SK-MEL-5 (cell line): ENCODE data around the gene L1CAM. TPM values are rescaled to one million over a fixed set of nuclear protein-coding genes. Genes with fewer than 3 reads are reported as not detected.

Source experiments
- DNase-seq: peaks from one replicate; pipeline ENCODE4 v3.0.0-alpha.2; 2016; ENCODE audit warnings: low read depth, low spot score
- in situ Hi-C: cut with HindIII; loops from 2 replicates; pipeline ENCODE4 v1.10.0; 2016; ENCODE audit warnings: low sequenced_read_pairs, high pct_unique_total_duplicates, low pct_unique_long_range_greater_than_20kb
- total RNA-seq: library from RNA; depleted of rRNA; stranded (reverse); fragments of >200 nt; shearing (Covaris generic); gene quantifications from 2 replicates; pipeline ENCODE4 v1.2.3, GENCODE V29; 2014

Gene L1CAM
- total RNA-seq, 1 experiment from 2014 or later, result 58.4 TPM

DNA sequence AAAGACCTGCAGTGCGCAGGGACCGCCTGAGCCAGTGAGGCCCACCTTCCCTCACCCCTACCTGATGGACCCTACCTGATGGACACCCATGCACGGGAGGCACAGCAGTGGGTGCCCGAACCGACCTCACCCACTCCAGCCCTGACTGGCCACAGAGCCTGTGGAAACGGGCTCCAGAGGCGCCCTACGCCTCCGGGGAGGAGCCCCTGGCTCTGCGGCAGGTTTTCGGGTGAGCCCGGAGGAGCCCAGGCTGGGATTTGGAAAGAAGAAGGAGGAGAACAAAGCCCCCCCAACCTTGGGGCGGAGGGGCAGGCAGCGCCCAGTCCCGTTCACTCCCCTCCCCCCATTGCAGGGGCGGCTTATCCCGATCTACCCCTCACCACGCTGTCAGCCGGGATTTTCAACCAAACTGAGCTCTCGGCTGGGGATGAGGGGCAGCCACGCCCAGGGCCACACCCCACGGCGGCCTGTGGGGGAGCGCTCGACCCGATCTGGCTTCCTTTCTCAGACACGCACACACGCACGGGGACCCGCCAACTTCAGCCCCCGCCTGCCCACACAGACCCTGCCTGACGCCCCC is 675 bp downstream of the L1CAM start:
- in situ Hi-C loops, result no loop called here
- DNase-seq, result no peak

DNA sequence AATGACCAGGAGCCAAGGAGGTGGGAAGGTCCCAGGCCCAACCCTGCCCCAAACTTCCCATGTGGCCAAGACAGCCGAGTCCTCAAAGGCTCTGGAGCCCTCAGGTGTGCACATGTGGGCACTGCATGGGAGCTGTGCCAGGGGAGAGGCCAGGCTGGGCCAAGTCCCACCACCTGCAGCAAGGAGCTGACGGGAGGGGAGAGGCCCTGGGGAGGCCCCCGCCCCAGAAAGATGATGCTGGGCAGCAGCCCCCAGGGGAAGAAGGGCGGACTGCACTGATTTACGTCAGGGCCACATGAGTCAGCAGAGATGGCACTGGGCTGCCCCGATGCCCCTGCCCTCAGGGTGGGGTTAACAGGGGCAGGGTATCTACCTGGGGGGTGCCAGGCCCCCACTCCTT is 1.4 kb downstream of the L1CAM start:
- in situ Hi-C loops, result no loop called here
- no peak for DNase-seq

DNA sequence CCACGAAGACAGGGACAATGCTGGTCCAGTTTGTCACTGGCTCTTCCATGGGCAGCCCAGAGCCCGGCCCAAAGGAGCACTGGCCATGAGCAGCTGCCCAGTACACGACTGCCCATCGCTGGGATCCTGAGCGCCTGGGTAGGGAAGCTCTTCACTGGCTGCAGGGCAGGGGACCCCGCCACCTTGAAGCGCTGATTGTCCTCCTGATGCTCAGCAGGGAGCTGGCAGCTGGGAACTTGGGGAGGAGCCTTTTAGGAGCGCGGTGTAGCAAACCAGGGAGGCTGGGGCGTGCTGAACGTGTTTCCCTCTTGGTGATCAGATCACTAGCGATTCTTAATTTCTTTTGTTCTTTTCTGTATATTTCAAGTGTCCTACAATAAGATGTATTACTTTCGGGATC is 1.8 kb downstream of the L1CAM start:
- in situ Hi-C loops, result no loop called here
- DNase-seq, result no peak

DNA sequence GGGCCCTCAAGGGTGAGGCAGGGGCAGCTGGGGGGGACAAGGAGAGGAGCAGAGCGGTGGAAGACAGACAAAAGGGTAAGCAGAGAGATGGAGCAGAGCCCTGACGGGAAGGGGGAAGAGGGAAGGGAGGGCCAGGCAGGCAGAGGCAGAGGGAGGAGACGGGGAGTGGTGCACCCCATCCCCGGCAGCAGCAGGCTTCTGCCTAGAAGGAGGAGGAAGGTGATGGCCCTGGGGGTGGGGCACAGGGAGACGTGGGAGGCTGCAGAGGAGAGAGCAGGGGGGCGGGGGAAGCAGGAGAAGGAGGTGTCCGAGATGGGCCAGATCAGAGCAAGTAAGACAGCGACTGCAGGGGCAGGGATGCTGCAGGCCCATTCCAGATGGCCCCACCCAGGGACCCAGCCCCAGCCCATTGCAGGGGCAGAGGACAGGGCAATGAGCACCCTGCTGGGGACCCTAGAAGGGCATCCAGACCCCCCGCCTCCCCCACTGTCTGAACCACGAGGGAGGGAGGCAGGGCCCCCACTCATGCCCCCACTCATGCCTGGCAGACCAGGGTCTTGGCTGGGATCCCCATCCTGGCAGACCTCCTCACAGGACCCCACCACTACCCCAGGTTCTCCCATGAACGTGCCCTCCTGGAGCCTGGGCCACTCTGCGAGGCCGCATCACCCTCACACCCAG is 2.7 kb downstream of the L1CAM start:
- no peak for DNase-seq
- in situ Hi-C loops, result no loop called here

DNA sequence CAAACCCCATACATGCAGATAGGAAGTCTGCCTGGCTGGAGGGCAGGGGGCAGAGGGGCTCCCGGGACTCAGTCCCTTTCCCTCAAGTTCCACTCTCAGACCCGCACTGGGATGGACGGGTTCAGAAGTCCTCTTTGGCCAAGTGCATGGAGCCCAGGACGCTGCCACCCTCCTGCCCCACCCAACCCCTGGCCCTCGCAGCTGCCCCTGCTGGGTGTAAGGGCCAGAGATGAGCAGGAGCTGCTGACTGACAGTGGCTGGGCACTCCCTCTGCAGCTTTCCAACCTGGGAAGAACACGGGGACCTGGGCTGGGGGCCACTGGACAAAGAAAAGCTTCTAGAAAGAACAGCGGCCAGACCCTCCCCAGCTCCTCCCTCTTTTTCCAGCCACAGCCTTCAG is 3.4 kb downstream of the L1CAM start:
- in situ Hi-C loops, result no loop called here
- no peak for DNase-seq

DNA sequence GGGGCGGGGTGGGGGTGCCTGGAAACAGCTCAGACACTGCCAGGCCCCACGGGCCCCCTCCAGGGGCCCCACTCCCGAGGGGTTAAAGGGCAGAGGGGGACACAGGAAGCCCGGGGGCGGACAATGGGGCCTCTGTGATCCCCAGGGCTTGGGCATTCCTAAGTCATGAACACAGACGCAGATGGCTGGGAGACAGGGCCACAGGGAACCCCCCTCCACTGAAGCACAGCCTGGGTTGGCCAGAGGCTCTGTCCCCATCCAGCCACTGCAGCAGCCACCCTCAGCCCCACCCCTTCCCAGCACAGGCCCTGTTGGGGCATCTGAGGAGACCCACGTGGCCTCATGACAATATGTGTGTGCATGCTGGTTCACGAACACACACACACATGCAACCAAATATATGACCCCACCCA is 3.9 kb downstream of the L1CAM start:
- in situ Hi-C loops, result no loop called here
- no peak for DNase-seq

DNA sequence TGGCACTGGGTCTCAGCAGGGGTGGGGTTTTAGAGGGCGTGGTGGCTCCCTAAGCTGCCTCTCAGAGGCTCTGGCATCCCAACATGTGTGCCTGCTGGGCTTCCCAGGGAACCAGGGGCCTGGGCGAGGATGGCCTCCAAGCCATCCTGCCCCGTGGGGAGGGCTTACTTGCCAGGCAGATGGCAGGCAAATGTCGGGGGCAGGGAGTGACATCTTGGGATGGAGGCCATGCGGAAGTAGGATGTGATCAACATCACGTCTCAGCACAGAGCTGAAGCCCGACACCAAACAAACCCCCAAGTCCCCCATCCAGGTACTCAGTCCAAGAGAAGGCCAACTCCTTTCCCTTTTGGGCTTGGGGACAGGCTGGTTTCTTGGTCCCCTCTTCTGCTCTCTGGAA is 4.7 kb downstream of the L1CAM start:
- in situ Hi-C loops, result no loop called here
- DNase-seq, result no peak

DNA sequence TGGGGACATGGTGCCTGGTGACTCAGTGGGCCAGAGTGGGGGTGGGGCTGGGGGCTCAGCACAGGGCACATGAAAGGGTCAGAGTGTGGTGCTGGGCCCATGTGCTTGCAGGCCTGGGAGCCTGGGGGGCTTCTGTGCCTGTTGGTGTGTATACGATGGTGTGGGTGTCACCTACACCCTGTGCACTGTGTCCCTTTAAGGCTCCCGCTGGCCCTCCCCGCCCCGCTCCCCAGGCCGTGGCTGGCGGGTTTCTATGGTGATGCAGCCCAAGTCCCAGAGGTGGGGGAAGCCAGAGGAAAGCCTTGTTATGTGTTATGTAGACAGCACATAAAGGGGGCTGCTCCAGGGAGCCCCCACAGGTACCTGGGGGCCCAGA is 5.5 kb downstream of the L1CAM start:
- in situ Hi-C loops, result no loop called here
- no peak for DNase-seq

DNA sequence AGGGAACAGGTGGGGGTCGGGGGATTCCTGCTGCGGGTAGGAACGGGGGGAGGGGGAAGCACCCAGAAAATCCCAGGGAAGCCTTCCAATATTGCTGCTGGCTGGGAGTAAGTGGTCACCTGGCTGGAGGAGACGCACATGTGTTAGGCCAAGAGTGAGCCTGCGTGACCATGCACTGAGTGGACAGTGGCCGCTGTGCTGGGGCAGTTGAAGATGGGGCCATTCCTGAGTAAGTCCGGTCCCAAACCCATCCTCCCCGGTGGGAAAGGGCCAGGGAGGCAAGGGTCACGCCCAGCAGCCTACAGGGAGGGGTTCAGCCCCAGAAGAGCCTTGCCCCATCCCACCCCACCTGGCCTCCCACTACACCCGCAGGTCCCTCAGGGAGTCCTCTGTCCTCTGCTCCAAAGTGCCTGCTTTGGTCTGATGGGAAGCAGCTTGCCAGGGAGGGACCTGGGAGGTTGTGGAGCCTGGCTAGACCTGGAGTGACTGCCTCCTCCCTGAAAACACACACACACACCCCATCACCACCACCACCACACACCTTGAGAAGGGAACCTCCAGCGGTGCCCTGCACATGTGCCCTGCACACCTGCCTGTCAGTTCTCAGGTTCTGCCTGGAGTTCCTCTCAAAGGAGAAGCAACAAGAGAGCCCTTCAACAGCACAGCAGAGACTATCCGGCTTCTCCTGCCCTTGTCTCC is 6.1 kb downstream of the L1CAM start:
- in situ Hi-C loops, result no loop called here
- DNase-seq, result no peak

DNA sequence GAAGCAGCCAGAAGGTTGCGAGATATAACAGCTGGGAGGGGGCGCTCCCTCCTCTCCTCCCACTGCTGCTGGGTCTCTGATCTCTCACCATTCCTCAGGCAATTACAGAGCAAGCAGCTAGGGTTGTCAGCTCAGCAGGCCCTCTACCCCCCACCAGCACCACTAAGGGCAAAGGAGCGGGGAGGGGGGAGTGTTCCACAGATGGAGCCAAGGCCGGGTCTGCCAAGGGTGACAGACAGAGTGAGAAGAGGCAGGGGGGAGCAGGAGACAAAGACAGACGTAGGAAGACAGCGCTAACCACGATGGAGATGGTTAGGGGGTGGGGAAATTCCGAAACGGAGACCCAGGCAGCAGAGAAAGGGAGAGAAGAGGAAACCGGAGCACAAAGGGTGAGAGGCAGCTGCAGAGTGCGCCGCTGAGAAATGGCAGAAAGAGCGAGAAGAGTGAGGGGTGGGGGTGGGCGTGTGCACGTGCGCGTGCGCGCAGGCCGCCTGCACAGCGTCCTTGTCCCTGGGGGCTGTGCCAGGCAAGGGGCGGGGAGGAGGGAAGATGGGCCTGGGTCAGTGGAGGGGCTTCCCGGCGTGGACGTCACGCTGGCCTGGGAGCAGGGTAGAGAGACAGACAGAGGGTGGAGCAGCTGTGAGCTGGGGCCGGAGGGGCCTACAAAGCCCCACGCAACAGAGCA is 6.9 kb downstream of the L1CAM start:
- in situ Hi-C loops, result no loop called here
- DNase-seq, result no peak

DNA sequence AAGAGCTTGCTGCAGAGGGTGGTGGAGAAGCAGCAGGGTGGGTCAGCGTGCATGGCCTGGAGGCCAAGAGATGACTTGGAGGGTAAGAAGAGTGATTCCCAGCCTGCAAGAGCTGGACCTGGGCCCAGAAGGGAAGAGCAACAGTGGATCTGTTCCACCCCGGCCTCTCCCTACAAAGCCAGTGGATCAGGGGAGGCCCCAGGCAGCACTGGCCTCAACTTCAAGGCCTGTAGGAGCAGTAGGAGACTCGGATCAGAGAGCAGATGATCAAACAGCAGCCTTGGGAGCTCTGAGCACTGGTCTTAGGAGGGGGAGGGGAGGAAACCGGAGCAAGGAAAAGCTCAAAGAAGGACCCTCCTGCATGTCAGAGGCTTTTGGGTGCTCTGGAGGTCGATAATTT is 7.6 kb downstream of the L1CAM start:
- in situ Hi-C loops, result no loop called here
- DNase-seq, result no peak

DNA sequence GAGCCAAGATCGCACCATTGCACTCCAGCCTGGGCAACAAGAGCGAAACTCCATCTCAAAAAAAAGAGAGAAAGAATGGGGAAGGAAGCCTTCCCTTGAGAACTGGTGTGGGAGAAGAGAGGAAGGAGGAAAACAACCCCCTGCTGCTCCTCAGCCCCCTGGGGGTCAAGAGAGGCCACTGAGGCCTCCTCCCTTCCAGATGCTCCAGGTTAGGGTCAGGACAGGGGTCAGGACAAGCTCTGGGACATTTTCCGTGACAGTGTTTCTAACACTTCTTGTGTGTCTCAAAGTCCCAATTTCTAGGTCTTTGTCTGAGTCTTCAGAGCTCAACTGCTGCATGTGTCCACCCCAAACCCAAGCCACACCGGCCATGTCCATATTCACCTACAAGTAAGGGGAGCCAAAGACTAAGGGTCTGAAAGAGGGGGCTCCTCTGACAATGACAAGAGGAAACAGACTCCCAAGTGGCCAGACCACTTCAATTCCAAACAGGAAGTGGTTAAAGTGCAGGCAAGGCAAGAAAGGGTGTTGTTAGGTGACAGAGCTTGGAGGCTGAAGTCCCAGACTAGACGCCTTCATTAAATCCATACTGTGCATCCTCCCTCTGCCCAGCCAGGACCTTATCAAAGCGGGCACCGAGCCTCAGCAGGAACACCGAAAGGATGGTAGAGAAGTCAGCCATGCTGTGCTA is 8.3 kb downstream of the L1CAM start:
- in situ Hi-C loops, result no loop called here
- no peak for DNase-seq

DNA sequence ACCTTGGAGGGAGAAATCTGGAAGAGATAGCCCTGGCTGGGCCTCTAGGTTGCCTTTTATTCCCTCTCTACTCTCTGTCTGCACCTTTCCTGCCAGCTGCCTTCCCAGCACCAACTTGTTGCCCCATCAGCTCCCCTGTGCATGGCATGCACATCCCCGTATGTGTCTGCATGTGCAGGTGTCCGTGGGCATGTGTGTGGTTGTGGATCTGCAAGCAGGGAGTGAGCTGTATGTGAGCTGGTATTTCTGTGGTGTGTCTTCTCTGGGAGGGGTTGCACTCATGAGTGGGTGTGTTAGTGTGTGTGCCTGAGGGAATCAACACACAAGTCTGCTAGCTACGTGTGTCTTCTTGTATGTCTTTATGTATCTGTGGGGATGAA is 9.9 kb downstream of the L1CAM start:
- in situ Hi-C loops, result no loop called here

DNA sequence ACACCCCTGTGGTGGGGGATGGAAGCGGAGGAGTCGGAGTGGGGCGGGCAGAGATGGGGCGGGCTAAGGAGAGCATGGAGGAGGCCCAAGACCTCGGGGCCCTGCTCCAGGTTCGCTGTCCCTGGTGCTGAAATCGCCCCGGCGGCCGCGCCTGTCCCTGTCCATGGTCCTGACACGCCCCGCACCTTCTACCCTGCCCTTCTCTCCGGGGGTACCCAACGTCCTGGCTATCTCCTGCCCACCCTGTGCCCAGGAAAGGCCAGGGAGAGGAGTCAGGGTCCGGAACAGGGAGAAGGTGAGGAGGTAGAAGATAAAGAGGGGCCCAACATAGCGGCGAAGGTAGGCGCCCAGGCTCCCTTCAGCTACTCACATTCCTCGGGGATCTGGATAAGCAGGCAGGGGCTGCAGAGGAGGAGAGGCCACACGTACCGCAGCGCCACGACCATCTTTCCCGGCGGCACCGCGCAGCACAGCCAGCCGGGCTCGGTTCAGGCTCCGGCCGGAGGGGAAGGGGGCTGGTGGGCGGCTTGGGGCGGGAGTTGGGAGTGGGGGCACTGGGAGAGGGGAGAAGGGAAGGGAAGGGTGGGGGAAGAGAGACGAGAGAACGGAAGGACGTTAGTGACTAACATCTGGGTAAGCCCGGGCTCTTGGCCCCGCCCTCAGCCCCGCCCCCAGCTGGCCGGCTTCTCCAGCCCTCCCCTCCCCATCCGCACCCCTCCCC is 10.4 kb downstream of the L1CAM start:
- DNase-seq, result no peak
- in situ Hi-C loops, result no loop called here

More for the DNA sequence above, 9.9 kb downstream of the L1CAM start:
- no peak for DNase-seq

DNA sequence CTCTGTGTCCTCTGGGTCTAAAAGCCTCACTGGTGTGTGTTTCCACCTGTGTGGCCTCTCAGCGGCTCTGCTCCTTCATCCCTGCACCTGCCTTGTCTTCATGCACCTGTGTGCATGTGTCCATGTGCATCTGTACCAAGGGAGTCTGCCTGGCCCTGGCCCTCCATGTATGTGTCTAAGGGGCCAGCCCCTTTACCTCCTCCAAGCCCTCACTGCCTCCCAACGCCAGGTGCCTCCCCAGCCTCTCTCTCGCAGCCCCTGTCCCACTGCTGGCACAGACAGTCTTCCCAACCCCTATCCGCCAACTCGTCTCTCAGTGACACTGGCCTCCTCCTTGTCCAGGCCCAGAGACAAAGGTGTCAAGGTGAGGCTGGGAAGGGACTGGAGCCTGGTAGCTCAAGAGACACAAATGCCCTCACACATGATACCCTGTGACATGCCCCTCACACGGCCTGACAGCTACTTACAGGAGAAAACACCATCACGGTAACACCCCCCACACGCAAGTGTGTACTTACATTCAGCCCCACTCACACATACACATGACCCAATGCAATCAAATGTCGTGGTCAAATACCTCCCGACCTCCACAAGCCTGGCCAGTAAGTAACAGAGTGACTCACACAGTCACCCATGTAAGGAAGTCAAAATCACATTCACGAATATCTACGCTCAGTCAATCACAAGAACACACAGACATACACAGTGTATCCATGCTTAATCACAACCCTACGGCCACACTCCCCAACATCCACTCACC is 11.4 kb downstream of the L1CAM start:
- in situ Hi-C loops, result no loop called here
- no peak for DNase-seq

DNA sequence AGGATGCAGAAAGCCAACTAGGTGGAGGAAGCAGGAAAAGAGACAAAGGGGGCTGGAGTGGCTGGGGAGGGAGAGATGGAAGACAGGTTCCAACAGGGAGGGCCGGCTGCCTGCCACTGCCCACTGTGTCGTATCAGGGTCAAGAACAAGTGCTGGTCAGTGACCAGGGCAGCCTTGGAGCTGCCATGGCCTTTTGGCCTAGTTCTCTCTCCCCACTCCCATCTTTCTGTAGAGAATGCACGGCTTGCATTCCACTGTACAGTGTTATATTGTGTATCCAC is 11.9 kb downstream of the L1CAM start:
- in situ Hi-C loops, result no loop called here
- no peak for DNase-seq
